Melanocyte of skin (primary cell): ENCODE data around the gene PGK1. TPM values are rescaled to one million over a fixed set of nuclear protein-coding genes. Genes with fewer than 3 reads are reported as not detected.

Experiments
- total RNA-seq, 2 donors: library from RNA; depleted of rRNA; stranded (reverse); fragments of >200 nt; gene quantifications; 2 replicates each; pipeline ENCODE4 v1.2.3, GENCODE V29; 2012

PGK1 gene
- 100 to 1,000 TPM; 216 to 262 TPM for total RNA-seq

GRCh38 chrX:78103623-78104446, at the start of gene PGK1:
TSS of gene PGK1 (plus strand) at chrX:78104248. CDS start at chrX:78104341, 93 bp downstream.

GRCh38 chrX:78139160-78140123, 35.4 kb downstream of the PGK1 start, which contains the start of gene TAF9B:
TSS of gene TAF9B (minus strand) at chrX:78139650. CDS start at chrX:78139611, 39 bp downstream.

Other genes with a start within 250 kb of the PGK1 start
- 10 to 100 TPM; 62.6 to 99.6 TPM for gene MAGT1, start 208.8 kb upstream of the PGK1 start, total RNA-seq
- 100 to 1,000 TPM; 268 to 331 TPM for gene COX7B, start 204.8 kb upstream of the PGK1 start, total RNA-seq
- 10 to 100 TPM; 22.4 to 41.0 TPM for gene ATP7A, start 193.6 kb upstream of the PGK1 start, total RNA-seq
- not detected for gene PGAM4, start 134.6 kb upstream of the PGK1 start, total RNA-seq
- 10 to 100 TPM; 21.0 to 23.1 TPM for gene TAF9B, start 35.4 kb downstream of the PGK1 start, total RNA-seq
- not detected for gene CYSLTR1, start 223.4 kb downstream of the PGK1 start, total RNA-seq